Measurements from ENCODE around the gene SH3GL1. TPM values are rescaled to one million over a fixed set of nuclear protein-coding genes. Genes with fewer than 3 reads are reported as not detected.

SH3GL1 gene
- total and polyA plus RNA-seq, 8 donors: 25.9 to 34.2 (median 27.6) TPM

DNA sequence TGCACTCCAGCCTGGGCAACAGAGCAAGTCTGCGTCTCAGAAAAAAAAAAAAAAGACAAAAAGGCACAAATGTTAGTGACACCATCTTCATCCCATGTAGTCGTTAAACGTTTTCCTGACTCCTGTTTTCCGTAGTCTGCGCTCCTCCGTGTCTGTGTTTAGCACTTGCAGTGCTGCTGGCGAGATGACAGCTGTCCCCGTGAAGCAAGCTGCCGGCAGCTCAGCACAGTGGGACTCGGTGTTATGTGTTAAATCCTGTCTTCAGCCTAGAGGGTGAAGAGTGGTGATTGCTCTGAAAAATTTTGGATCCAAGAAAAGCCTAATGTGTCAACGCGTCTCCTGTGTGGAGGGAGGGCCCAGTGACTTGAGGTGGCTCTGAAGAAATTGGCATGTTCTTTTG, 38.9 kb upstream of the SH3GL1 start:
- FAIRE-seq: no peak
- TF ChIP-seq, protein P1, sequence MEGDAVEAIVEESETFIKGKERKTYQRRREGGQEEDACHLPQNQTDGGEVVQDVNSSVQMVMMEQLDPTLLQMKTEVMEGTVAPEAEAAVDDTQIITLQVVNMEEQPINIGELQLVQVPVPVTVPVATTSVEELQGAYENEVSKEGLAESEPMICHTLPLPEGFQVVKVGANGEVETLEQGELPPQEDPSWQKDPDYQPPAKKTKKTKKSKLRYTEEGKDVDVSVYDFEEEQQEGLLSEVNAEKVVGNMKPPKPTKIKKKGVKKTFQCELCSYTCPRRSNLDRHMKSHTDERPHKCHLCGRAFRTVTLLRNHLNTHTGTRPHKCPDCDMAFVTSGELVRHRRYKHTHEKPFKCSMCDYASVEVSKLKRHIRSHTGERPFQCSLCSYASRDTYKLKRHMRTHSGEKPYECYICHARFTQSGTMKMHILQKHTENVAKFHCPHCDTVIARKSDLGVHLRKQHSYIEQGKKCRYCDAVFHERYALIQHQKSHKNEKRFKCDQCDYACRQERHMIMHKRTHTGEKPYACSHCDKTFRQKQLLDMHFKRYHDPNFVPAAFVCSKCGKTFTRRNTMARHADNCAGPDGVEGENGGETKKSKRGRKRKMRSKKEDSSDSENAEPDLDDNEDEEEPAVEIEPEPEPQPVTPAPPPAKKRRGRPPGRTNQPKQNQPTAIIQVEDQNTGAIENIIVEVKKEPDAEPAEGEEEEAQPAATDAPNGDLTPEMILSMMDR (IDR thresholded peaks at IDR 0.05): no peak
- ATAC-seq: no peak
- WGBS, 2 donors: 90 to 91% methylated on average over 12 of the region's 12 CpGs
- no peak for DNase-seq
- no peaks in the 10 kb centered on the region for H3K36me3 ChIP-seq
- intact Hi-C loops (cut with DNase I): no loop called here
- H3K4me3 ChIP-seq: no peak overlapping the region
- no peak overlapping the region for H3K27ac ChIP-seq
- H3K4me1 ChIP-seq: no peaks in the 10 kb centered on the region
- H3K9me3 ChIP-seq: no peaks in the 10 kb centered on the region
- no peaks in the 10 kb centered on the region for H3K27me3 ChIP-seq

GRCh38 chr19:4437103-4437502, 36.8 kb upstream of the SH3GL1 start:
- Histone ChIP-seq H3K4me3 (no peak overlapping the region), H3K9me3 (no peaks in the 10 kb centered on the region), H3K36me3 (no peaks in the 10 kb centered on the region), H3K27me3 (no peaks in the 10 kb centered on the region), H3K27ac (no peak overlapping the region), H3K4me1 (no peaks in the 10 kb centered on the region)
- ATAC-seq (no peak), FAIRE-seq (no peak), DNase-seq (no peak)
- TF ChIP-seq, protein P1 (IDR thresholded peaks at IDR 0.05): no peak
- 89 to 92% methylated on average over 10 of the region's 10 CpGs for WGBS, 2 donors
- intact Hi-C loops (cut with DNase I): no loop called here

DNA sequence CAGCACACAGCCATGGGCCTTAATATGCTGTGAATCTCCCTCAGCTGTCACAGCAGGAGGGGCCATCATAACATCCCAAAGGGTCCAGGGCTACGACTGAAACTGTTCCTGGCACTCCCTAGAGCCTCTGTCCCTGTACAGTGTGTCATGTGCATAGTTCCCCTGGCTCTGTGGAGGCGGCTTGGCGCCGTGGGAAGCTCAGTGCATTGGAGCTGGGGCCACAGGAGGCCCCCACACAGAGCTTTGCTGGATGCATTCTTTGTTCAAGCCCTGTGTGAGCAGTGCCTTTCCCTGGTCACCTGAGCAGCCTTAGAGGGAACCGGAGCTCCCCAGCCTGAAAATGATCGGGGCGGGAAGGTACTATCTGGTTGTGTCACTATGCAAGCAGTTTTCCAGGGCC, 35.9 kb upstream of the SH3GL1 start:
- FAIRE-seq: no peak
- no peak for ATAC-seq
- Histone ChIP-seq H3K36me3 (no peaks in the 10 kb centered on the region), H3K4me1 (no peaks in the 10 kb centered on the region), H3K9me3 (no peaks in the 10 kb centered on the region), H3K27me3 (no peaks in the 10 kb centered on the region), H3K4me3 (no peak overlapping the region), H3K27ac (no peak overlapping the region)
- 92 to 93% methylated on average over 7 of the region's 7 CpGs for WGBS, 2 donors
- intact Hi-C loops (cut with DNase I): no loop called here
- TF ChIP-seq, protein P1 (IDR thresholded peaks at IDR 0.05): no peak
- no peak for DNase-seq

DNA sequence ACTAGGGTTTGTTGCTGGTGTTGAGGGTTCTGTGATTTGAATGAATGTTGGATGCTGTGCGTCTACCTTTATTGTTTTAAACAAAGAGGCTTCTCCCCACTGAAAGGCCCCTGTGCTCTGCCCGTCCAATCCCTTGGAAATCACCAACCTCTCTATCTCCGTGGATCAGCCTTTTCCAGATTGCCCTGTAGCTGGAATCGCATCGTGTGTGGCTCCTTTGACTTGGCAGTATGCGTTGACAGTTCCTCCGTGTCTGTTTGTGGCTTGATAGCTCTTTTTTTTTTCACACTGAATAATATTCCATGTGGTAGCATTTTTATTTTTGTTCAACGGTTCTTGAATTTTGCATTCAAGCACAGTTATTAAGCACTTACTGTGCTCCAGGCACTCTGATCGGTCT, 34.0 kb upstream of the SH3GL1 start:
- Histone ChIP-seq H3K9me3 (no peaks in the 10 kb centered on the region), H3K4me1 (no peaks in the 10 kb centered on the region), H3K27me3 (no peaks in the 10 kb centered on the region), H3K4me3 (no peak overlapping the region), H3K27ac (no peak overlapping the region), H3K36me3 (no peaks in the 10 kb centered on the region)
- TF ChIP-seq, protein P1 (IDR thresholded peaks at IDR 0.05): no peak
- 92 to 93% methylated on average over 9 of the region's 9 CpGs for WGBS, 2 donors
- ATAC-seq: no peak
- intact Hi-C loops (cut with DNase I): no loop called here
- FAIRE-seq: no peak
- DNase-seq: no peak

DNA sequence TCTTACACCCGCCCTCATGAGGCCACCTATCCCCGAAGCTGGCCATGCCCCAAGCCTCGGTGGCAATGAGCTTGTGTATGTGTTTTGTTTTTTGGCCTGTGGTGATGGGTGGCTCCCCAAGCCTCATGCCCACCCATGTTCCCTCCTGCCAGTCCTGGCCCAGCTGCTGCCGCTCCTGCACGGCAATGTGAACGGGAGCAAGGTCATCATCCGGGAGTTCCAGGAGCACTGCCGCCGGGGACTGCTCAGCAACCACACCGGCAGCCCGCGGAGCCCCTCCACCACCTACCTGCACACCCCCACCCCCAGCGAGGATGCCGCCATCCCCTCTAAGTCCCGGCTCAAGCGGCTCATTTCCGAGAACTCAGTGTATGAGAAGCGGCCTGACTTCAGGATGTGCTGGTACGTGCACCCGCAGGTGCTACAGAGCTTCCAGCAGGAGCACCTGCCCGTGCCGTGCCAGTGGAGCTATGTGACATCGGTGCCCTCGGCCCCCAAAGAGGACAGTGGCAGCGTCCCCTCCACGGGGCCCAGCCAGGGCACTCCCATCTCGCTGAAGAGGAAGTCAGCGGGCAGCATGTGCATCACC, 32.7 kb upstream of the SH3GL1 start:
- Histone ChIP-seq H3K9me3 (no peaks in the 10 kb centered on the region), H3K27ac (no peak overlapping the region), H3K4me1 (no peaks in the 10 kb centered on the region), H3K27me3 (no peaks in the 10 kb centered on the region), H3K36me3 (no peaks in the 10 kb centered on the region), H3K4me3 (no peak overlapping the region)
- 95 to 97% methylated on average over 28 of the region's 28 CpGs for WGBS, 2 donors
- TF ChIP-seq, protein P1 (IDR thresholded peaks at IDR 0.05): no peak
- FAIRE-seq (no peak), DNase-seq (no peak), ATAC-seq (no peak)
- intact Hi-C loops (cut with DNase I): no loop called here

Measured in pancreas (tissue), 10 donors.